HL-60 (cell line): ENCODE results near the gene PTBP2.

ENCODE experiments used
- DNase-seq, 2 experiments: peaks; one replicate each; pipeline ENCODE4 v3.0.0-alpha.2; 2010 to 2020; ENCODE audit warnings: low read depth in 1 of 2, low spot score in 1 of 2
- H3K27ac ChIP-seq: fragments of 250-450 bp; sonication (Bioruptor Pico); replicated peaks from 2 replicates; pipeline ENCODE4 v1.5.1; 2020; ENCODE audit warnings: mild to moderate bottlenecking, moderate library complexity
- H3K27me3 ChIP-seq: fragments of 250-450 bp; sonication (Bioruptor Pico); 2 replicates; pipeline ENCODE4 v1.5.1; 2021; ENCODE audit warnings: mild to moderate bottlenecking, moderate library complexity; ENCODE audit not compliant: insufficient read depth, poor library complexity, severe bottlenecking
- H3K4me3 ChIP-seq: replicated peaks from 2 replicates; pipeline ENCODE4 v1.5.1; 2011; ENCODE audit warnings: mild to moderate bottlenecking, control low read depth, low read length; ENCODE audit not compliant: insufficient read depth
- CTCF ChIP-seq: IDR thresholded peaks from one replicate; pipeline ENCODE4 v1.5.1; 2011; ENCODE audit warnings: low read length, control low read depth, inconsistent platforms; ENCODE audit not compliant: insufficient read depth
- GABPA ChIP-seq: IDR thresholded peaks from 2 replicates; pipeline ENCODE4 v1.6.1; 2012; ENCODE audit warnings: low read depth
- POLR2AphosphoS5 ChIP-seq: IDR thresholded peaks from 2 replicates; pipeline ENCODE4 v1.6.1; 2012; ENCODE audit warnings: low read depth
- REST ChIP-seq: IDR thresholded peaks from 2 replicates; pipeline ENCODE4 v1.6.1; 2012; ENCODE audit warnings: low read depth; ENCODE audit not compliant: insufficient replicate concordance
- SPI1 ChIP-seq: IDR thresholded peaks from 2 replicates; pipeline ENCODE4 v1.6.1; 2012; ENCODE audit warnings: low read depth, mild to moderate bottlenecking, borderline replicate concordance

Gene PTBP2

GRCh38 chr1:96820671-96821070 lies 99.1 kb downstream of the PTBP2 start:
- Histone ChIP-seq H3K27ac (no peak overlapping the region), H3K4me3 (no peak overlapping the region), H3K27me3 (no peaks in the 10 kb centered on the region)
- TF ChIP-seq REST (no peak), SPI1 (no peak), GABPA (no peak), CTCF (no peak), POLR2AphosphoS5 (no peak)
- DNase-seq = no peak

- Histone ChIP-seq H3K27ac (no peak overlapping the region), H3K27me3 (no peaks in the 10 kb centered on the region), H3K4me3 (no peak overlapping the region)
- no peak for DNase-seq
- TF ChIP-seq CTCF (no peak), POLR2AphosphoS5 (no peak)
Measured at GRCh38 chr1:96825231-96825630, 103.6 kb downstream of the PTBP2 start.

- H3K27ac ChIP-seq = no peak overlapping the region
- no peak for DNase-seq
- H3K4me3 ChIP-seq = no peak overlapping the region
- no peaks in the 10 kb centered on the region for H3K27me3 ChIP-seq
- no peak for TF ChIP-seq POLR2AphosphoS5
- TF ChIP-seq GABPA = no peak
- TF ChIP-seq SPI1 = no peak
- TF ChIP-seq REST = no peak
- TF ChIP-seq CTCF = no peak
Measured at GRCh38 chr1:96825950-96826576, 104.5 kb downstream of the PTBP2 start.

GRCh38 chr1:96833376-96833775 lies 111.8 kb downstream of the PTBP2 start:
- Histone ChIP-seq H3K27me3 (no peaks in the 10 kb centered on the region), H3K27ac (no peak overlapping the region), H3K4me3 (no peak overlapping the region)
- TF ChIP-seq POLR2AphosphoS5 = no peak
- TF ChIP-seq REST = no peak
- no peak for TF ChIP-seq GABPA
- TF ChIP-seq SPI1 = no peak
- no peak for TF ChIP-seq CTCF
- no peak for DNase-seq
